Measurements from ENCODE around the gene WIPF2.

DNA sequence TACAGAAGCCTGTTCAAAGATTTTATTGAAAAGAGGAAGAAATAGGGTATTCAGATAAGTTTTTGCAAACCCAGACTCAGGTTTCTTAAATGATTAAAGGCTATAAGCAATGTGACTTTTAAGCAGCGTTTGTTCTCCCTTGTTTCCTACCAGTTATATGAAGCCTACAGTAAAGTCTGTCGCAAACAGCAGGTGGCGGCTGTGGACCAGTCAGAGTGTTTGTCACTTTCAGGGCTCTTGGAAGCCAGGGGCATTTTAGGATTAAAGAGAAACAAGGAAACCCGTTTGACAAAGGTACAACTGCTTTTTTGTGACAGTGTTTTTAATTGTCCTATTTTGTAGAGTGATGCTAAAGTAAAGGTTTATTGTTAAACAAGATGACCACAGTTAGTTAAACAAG is 82.2 kb downstream of the WIPF2 start:
- TF ChIP-seq ZNF274 (IDR thresholded peaks at IDR 0.05; ENCODE audit: low read depth, low read length) (no peak), SUZ12 (IDR thresholded peaks at IDR 0.05; ENCODE audit: extremely low read depth, insufficient read depth, insufficient read length) (no peak)
